ENCODE results near the gene RELB. TPM values are rescaled to one million over a fixed set of nuclear protein-coding genes. Genes with fewer than 3 reads are reported as not detected.

Gene RELB
- total RNA-seq, 1 donor from 2014 or later: 3.5 TPM

- ATAC-seq: no peak
- intact Hi-C loops (cut with micrococcal nuclease): no loop called here
Observed at GRCh38 chr19:45011959-45012358, 10.7 kb downstream of the RELB start.

GRCh38 chr19:45016388-45017314 is 15.4 kb downstream of the RELB start:
- intact Hi-C loops (cut with micrococcal nuclease): no loop called here
- DNase-seq: peak; percentile 56
- ATAC-seq: peak; percentile 83

More at GRCh38 chr19:45011959-45012358, 10.7 kb downstream of the RELB start:
- no peak for DNase-seq

DNA sequence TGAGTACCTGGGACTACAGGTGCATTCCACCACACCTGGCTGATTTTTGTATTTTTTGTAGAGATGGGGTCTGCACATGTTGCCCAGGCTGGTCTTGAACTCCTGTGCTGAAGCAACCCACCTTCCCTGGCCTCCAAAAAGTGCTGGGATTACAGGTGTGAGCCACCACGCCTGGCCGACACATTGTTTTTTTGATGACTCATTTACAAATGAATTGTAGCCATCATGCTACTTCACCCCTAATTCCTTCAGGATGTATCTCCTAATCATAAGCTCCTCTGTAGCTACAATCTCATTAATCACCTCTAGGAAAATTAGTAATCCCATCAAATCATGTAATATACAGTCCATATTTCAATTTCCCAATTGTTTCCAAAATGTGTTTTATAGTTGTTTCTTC is 17.9 kb downstream of the RELB start:
- ATAC-seq (no peak), DNase-seq (no peak)
- intact Hi-C loops (cut with micrococcal nuclease): no loop called here

GRCh38 chr19:45020071-45020470 is 18.8 kb downstream of the RELB start:
- intact Hi-C loops (cut with micrococcal nuclease): no loop called here
- DNase-seq: no peak
- no peak for ATAC-seq

DNA sequence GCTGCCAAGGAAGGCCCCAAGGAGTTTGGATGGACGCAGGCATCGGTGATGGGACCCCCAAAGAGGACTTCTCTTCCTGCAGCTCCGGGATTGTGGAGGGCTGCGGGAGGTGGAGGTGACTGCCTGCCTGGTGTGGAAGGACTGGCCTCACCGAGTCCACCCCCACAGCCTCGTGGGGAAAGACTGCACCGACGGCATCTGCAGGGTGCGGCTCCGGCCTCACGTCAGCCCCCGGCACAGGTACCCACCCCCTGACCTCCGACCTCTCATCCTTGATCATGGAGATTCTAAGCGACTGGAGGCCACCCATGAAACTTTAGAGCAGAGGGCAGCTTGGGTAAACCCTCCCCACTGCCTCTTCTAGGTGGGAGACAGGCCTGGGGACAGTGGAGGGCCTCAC is 20.7 kb downstream of the RELB start:
- no peak for DNase-seq
- ATAC-seq: no peak
- intact Hi-C loops (cut with micrococcal nuclease): no loop called here

- intact Hi-C loops (cut with micrococcal nuclease): no loop called here
- ATAC-seq (no peak), DNase-seq (no peak)
Observed at GRCh38 chr19:45023048-45023447, 21.8 kb downstream of the RELB start.

GRCh38 chr19:45025264-45025663 is 24.0 kb downstream of the RELB start:
- intact Hi-C loops (cut with micrococcal nuclease): no loop called here
- ATAC-seq: no peak
- DNase-seq: no peak

GRCh38 chr19:45027371-45027770 is 26.1 kb downstream of the RELB start:
- DNase-seq (no peak), ATAC-seq (no peak)
- intact Hi-C loops (cut with micrococcal nuclease): no loop called here

GRCh38 chr19:45030825-45031224 is 29.6 kb downstream of the RELB start:
- no peak for DNase-seq
- intact Hi-C loops (cut with micrococcal nuclease): no loop called here
- ATAC-seq: no peak

DNA sequence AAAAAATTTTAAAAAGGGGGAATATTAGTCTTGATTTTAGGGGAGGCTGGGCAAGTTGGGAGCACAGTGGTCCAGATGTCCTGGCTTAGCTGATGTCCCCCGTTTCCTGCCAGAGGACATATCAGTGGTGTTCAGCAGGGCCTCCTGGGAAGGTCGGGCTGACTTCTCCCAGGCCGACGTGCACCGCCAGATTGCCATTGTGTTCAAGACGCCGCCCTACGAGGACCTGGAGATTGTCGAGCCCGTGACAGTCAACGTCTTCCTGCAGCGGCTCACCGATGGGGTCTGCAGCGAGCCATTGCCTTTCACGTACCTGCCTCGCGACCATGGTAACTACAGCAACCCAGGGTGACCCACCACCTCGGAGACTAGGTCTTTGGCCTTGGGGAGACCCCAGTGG is 31.2 kb downstream of the RELB start:
- DNase-seq (no peak), ATAC-seq (no peak)
- intact Hi-C loops (cut with micrococcal nuclease): no loop called here

GRCh38 chr19:45035755-45036154 is 34.5 kb downstream of the RELB start:
- DNase-seq: no peak
- ATAC-seq: no peak
- intact Hi-C loops (cut with micrococcal nuclease): no loop called here

- ATAC-seq: no peak
Observed at GRCh38 chr19:45037393-45038169, 36.3 kb downstream of the RELB start.

GRCh38 chr19:45038931-45039893 is 37.9 kb downstream of the RELB start, which contains the start of gene CLASRP:
Gene CLASRP, plus strand, starts transcription at chr19:45039045. Its CDS starts 1,168 bp downstream, at chr19:45040213.
- peak; percentile 95 for DNase-seq
- peak; percentile 99 for ATAC-seq
- intact Hi-C loops (cut with micrococcal nuclease): no loop called here

More at GRCh38 chr19:45037393-45038169, 36.3 kb downstream of the RELB start:
- DNase-seq: no peak
- intact Hi-C loops (cut with micrococcal nuclease): no loop called here

DNA sequence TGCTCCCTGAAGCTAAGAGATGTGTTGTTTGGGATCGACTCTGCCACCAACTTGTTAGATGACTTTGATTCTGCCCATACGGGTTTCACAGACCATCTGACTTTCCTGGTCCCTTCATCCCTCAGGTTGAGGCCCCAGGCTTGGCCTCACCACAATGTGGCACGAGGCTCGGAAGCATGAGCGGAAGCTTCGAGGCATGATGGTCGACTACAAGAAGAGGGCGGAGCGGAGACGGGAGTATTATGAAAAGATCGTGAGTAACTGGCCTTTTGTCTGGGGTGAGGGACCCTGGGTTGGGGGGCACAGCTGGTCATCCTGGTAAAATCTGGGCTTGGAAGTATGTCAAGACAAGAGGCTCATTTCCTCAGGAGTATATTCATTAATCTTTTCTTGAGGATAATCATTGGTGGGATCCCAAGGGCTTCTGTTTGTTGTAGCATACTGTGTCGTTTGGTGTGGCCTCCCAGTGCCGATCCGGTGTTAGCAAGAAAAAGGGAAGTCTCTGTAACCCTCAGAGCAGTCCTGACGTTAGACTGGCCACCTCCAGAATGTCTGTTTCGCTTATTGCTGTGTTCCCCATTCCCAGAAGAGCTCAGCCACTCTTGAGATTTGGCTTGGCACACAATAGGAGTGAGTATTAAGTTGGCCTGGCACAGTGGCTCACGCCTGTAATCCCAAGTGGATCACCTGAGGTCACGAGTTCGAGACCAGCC is 39.0 kb downstream of the RELB start:
- DNase-seq (no peak), ATAC-seq (no peak)
- intact Hi-C loops (cut with micrococcal nuclease): no loop called here

DNA sequence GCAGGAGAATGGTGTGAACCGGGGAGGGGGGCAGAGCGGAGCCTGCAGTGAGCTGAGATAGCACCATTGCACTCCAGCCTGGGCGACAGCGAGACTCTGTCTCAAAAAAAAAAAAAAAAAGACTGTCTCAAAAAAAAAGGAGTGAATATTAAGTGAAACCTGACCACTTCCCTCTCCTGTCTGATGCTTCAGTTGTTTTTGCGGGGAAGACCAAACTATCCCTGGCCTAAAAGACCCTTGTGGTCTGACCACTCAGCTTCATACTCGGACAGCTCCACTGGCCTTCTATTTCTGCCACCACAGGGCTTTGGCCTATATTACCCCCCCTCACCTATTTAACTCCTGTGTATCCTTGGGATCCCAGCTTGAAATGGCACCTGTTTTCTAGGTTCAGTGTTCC is 39.9 kb downstream of the RELB start:
- intact Hi-C loops (cut with micrococcal nuclease): no loop called here
- no peak for DNase-seq
- ATAC-seq: no peak

DNA sequence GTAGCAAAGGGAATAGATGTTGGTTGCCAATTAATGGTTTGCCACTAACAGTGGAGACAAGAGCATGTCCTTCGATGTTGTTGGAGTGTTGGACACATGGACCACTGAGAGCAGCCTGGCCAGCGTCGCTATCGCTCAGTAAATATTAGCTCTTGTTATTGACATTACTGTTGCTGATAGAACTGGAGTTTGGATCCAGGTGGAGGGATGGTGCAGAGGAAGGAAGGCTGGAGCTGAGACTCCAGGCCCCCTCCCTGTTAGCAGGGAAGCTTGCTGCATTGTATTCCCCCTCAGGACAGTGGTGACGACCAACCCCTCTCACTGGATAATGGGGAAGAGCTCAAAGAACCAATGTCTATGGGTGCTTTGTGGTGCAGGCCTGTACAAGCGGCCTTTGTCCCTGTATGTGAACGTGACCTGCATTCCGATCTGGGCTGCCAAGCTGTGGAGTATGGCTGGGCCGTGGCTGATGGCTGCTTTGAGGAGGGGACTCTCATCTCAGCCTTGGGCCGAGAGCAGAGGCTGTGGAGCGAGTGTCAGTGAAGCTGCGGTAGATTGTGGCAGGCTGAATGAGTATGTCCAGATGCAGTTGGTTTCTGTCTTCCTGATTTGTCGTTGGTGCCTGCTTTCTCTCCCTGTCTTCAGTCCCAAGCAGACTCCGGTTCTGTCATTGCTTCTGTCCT is 44.5 kb downstream of the RELB start:
- intact Hi-C loops (cut with micrococcal nuclease): no loop called here
- DNase-seq (no peak), ATAC-seq (peak; percentile 48)

DNA sequence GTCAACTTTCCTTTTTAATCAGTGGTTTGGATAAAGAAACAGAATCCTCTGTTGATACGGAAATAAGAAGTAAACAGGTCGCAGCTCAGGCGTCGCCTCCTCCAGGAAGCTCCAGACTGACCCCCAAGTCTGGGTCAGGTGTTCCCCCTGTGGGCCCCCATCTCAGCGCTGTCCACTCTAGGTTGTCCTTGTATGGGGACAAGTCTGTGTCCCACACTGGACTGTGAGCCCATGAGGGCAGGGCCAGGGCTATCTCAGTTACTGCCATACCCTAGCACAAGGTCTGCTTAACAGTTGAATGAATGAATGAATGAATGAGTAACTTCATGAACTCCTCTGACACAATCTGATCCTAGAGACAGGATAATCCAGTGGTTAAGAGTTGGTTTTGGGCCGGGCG is 45.1 kb downstream of the RELB start:
- no peak for ATAC-seq
- intact Hi-C loops (cut with micrococcal nuclease): no loop called here

GRCh38 chr19:45047188-45047797 is 46.0 kb downstream of the RELB start:
- ATAC-seq (no peak), DNase-seq (no peak)
- intact Hi-C loops (cut with micrococcal nuclease): no loop called here

More for the DNA sequence above, 45.1 kb downstream of the RELB start:
- no peak for DNase-seq
